HPDE6-E6E7 (cell line): ENCODE measurements around the gene RAB3D.
A peak's percentile ranks its signal among the peaks of the same experiment; 100 is the strongest.
"Not testable (repeated sequence)": the region's sequence is repeated elsewhere in the genome, so short reads cannot be mapped to it uniquely, and the experiment has no call there.

Experiments
- DNase-seq: peaks from one replicate; pipeline ENCODE4 v3.0.0; 2011; ENCODE audit warnings: missing footprints; ENCODE audit errors: extremely low spot score

Gene RAB3D

GRCh38 chr19:11339254-11340098 is at the start of gene RAB3D:
TSS of gene RAB3D (minus strand) at chr19:11339657. CDS start at chr19:11337399, 2,258 bp downstream.
- peak; percentile 92 for DNase-seq

GRCh38 chr19:11387162-11388034 is 47.9 kb upstream of the RAB3D start:
- no peak for DNase-seq

GRCh38 chr19:11384778-11385129 is 45.3 kb upstream of the RAB3D start:
- DNase-seq: no peak

GRCh38 chr19:11383706-11384048 is 44.2 kb upstream of the RAB3D start:
- no peak for DNase-seq

GRCh38 chr19:11382898-11383705 is 43.6 kb upstream of the RAB3D start:
- no peak for DNase-seq

GRCh38 chr19:11380653-11381537 is 41.4 kb upstream of the RAB3D start:
- peak; percentile 99 for DNase-seq

- DNase-seq: no peak
These were observed 40.4 kb upstream of the RAB3D start for GRCh38 chr19:11379857-11380350.

GRCh38 chr19:11379269-11379845 is 39.9 kb upstream of the RAB3D start:
- DNase-seq: not testable (repeated sequence)

- peak; percentile 81 for DNase-seq
These were observed 39.1 kb upstream of the RAB3D start for GRCh38 chr19:11378319-11379189.

- no peak for DNase-seq
These were observed 38.3 kb upstream of the RAB3D start for GRCh38 chr19:11377756-11378155.

GRCh38 chr19:11377237-11377636 is 37.8 kb upstream of the RAB3D start:
- DNase-seq: no peak

GRCh38 chr19:11375143-11375948 is 35.9 kb upstream of the RAB3D start:
- no peak for DNase-seq

- peak; percentile 100 for DNase-seq
These were observed 35.1 kb upstream of the RAB3D start, which contains the start of gene SWSAP1 for GRCh38 chr19:11374433-11375142. TSS of gene SWSAP1 (plus strand) at chr19:11374666. CDS start at chr19:11374681, 15 bp downstream.

- DNase-seq: no peak
These were observed 34.5 kb upstream of the RAB3D start for GRCh38 chr19:11373885-11374432.

GRCh38 chr19:11373166-11373884 is 33.9 kb upstream of the RAB3D start:
- DNase-seq: no peak

GRCh38 chr19:11370744-11371143 is 31.3 kb upstream of the RAB3D start:
- DNase-seq: no peak

- DNase-seq: no peak
These were observed 28.1 kb upstream of the RAB3D start for GRCh38 chr19:11367528-11367927.
